ENCODE measurements around the gene PACSIN2. TPM values are rescaled to one million over a fixed set of nuclear protein-coding genes. Genes with fewer than 3 reads are reported as not detected.
A peak's percentile ranks its signal among the peaks of the same experiment; 100 is the strongest.

The PACSIN2 gene, protein sequence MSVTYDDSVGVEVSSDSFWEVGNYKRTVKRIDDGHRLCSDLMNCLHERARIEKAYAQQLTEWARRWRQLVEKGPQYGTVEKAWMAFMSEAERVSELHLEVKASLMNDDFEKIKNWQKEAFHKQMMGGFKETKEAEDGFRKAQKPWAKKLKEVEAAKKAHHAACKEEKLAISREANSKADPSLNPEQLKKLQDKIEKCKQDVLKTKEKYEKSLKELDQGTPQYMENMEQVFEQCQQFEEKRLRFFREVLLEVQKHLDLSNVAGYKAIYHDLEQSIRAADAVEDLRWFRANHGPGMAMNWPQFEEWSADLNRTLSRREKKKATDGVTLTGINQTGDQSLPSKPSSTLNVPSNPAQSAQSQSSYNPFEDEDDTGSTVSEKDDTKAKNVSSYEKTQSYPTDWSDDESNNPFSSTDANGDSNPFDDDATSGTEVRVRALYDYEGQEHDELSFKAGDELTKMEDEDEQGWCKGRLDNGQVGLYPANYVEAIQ
- 47.0 and 57.3 TPM in 2 replicates for total RNA-seq (2014; rRNA removed; shearing (Covaris generic))
- polyA plus RNA-seq (2016; fragmentation: Nextera tagmentation; extraction: Ambion mirVana), result 23.5 and 24.6 TPM in 2 replicates
- long read RNA-seq, partial matches to known transcripts, result 0 of 5 reads
- long read RNA-seq, other reads (novel, unspliced or antisense), result 2 of 5 reads

GRCh38 chr22:43014869-43015676 is at the start of gene PACSIN2:
TSS of gene PACSIN2 (minus strand) at chr22:43015149. CDS start at chr22:42912080, 103,069 bp downstream.
- peak within 1 kb of the TSS; percentile 78 for H3K27ac ChIP-seq (ENCODE audit: low read depth)
- DNase-seq (ENCODE audit: low spot score) (peak; percentile 99), ATAC-seq (peak; percentile 88)
- H3K79me2 ChIP-seq (replicated peaks; ENCODE audit: insufficient read depth), result peaks cover 42% of the 10 kb centered on the region
- peaks cover 29% of the 10 kb centered on the region for H3K4me1 ChIP-seq (ENCODE audit: insufficient read depth)
- TF ChIP-seq STAT1 (IDR thresholded peaks at IDR 0.05; ENCODE audit: unreplicated experiment), result no peak
- TF ChIP-seq POLR2AphosphoS5 (IDR thresholded peaks at IDR 0.05; ENCODE audit: low read depth), result peak; percentile 97
- TF ChIP-seq CREB1 (CRISPR knock-in tag; IDR thresholded peaks at IDR 0.05; ENCODE audit: low read depth), result peak; percentile 88
- H3F3A ChIP-seq (replicated peaks; ENCODE audit: low read depth), result peaks cover 9% of the 10 kb centered on the region; the same call in 1 of the 2 replicates
- H3K9me2 ChIP-seq (ENCODE audit: insufficient read depth), result no peaks in the 10 kb centered on the region
- H3K4me3 Mint-ChIP-seq, result peak within 1 kb of the TSS; percentile 97
- peaks cover 8% of the 10 kb centered on the region for H3K27me3 Mint-ChIP-seq (ENCODE audit: insufficient read depth, low read depth, poor library complexity)
- peak within 1 kb of the TSS; percentile 86 for H3K4me3 ChIP-seq
- H2AFZ ChIP-seq, result peak within 1 kb of the TSS; percentile 78
- H3K9me3 Mint-ChIP-seq, result peaks cover 4% of the 10 kb centered on the region
- peaks cover 4% of the 10 kb centered on the region; the same call in 1 of the 2 replicates for H3K27me3 ChIP-seq (ENCODE audit: insufficient read depth)
- H3K4me2 ChIP-seq, result peak within 1 kb of the TSS; percentile 95
- H3K36me3 ChIP-seq (ENCODE audit: insufficient read depth), result no peaks in the 10 kb centered on the region
- H3K4me1 Mint-ChIP-seq, result peaks cover 22% of the 10 kb centered on the region
- peaks cover 28% of the 10 kb centered on the region for H4K20me1 ChIP-seq (replicated peaks; ENCODE audit: insufficient read depth)
- peaks cover 8% of the 10 kb centered on the region for H3K36me3 Mint-ChIP-seq (ENCODE audit: low read depth)
- H3K27ac Mint-ChIP-seq, result peak within 1 kb of the TSS; percentile 88

DNA sequence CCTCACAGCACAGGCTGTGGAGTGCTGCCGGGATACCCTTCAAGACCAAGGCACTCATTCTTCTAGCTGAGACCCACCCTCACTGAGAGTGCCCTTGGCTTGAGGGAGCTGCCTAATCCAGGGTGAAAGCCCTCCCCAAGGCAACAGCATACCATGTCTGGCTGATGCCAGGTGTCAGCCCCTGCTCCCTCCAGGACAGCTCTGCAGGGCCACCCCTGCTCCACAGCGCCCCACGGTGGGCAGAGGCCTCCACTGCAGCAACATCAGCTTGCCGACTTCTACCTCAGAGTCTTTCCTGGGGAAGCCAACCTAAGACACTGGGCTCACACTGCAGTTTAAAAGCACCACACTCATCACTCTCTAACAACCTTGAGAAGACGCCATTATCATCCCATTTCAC is 45.2 kb upstream of the PACSIN2 start:
- Mint-ChIP-seq H3K27ac (no peak overlapping the region), H3K27me3 (ENCODE audit: insufficient read depth, low read depth, poor library complexity) (peaks cover 4% of the 10 kb centered on the region), H3K36me3 (ENCODE audit: low read depth) (no peaks in the 10 kb centered on the region), H3K4me3 (no peak overlapping the region), H3K4me1 (no peaks in the 10 kb centered on the region), H3K9me3 (no peaks in the 10 kb centered on the region)
- Histone ChIP-seq H3K27me3 (ENCODE audit: insufficient read depth) (no peaks in the 10 kb centered on the region), H3K36me3 (ENCODE audit: insufficient read depth) (no peaks in the 10 kb centered on the region), H3K4me3 (no peak overlapping the region), H3F3A (replicated peaks; ENCODE audit: low read depth) (no peaks in the 10 kb centered on the region), H4K20me1 (replicated peaks; ENCODE audit: insufficient read depth) (0 out of 2 replicates have a peak, but pooled peaks cover 4% of the 10 kb centered on the region), H3K27ac (ENCODE audit: low read depth) (no peak overlapping the region), H3K4me1 (ENCODE audit: insufficient read depth) (no peaks in the 10 kb centered on the region), H3K79me2 (replicated peaks; ENCODE audit: insufficient read depth) (no peaks in the 10 kb centered on the region), H3K4me2 (no peak overlapping the region), H2AFZ (no peak overlapping the region), H3K9me2 (ENCODE audit: insufficient read depth) (no peaks in the 10 kb centered on the region)
- peak; percentile 97 for ATAC-seq
- DNase-seq (ENCODE audit: low spot score), result peak; percentile 80
- peak; percentile 85 to 96 for TF ChIP-seq CTCF (conservative IDR thresholded peaks at IDR 0.05; ENCODE audit: low read depth in 2 of 2)
- TF ChIP-seq REST (IDR thresholded peaks at IDR 0.05; ENCODE audit: unreplicated experiment), result no peak
- no peak for TF ChIP-seq ETS1 (IDR thresholded peaks at IDR 0.05)
- TF ChIP-seq POLR2AphosphoS5 (IDR thresholded peaks at IDR 0.05; ENCODE audit: low read depth), result no peak
- no peak for TF ChIP-seq CREB1 (CRISPR knock-in tag; IDR thresholded peaks at IDR 0.05; ENCODE audit: low read depth)

Data from GM23338 (cell line).